Measurements from ENCODE around the gene TAF9B. TPM values are rescaled to one million over a fixed set of nuclear protein-coding genes. Genes with fewer than 3 reads are reported as not detected.
"Not testable (repeated sequence)": the region's sequence is repeated elsewhere in the genome, so short reads cannot be mapped to it uniquely, and the experiment has no call there.

Gene TAF9B
- polyA plus RNA-seq, 1 of the 3 experiments (the other 2 are of a cell fraction) = 11.6 TPM

DNA sequence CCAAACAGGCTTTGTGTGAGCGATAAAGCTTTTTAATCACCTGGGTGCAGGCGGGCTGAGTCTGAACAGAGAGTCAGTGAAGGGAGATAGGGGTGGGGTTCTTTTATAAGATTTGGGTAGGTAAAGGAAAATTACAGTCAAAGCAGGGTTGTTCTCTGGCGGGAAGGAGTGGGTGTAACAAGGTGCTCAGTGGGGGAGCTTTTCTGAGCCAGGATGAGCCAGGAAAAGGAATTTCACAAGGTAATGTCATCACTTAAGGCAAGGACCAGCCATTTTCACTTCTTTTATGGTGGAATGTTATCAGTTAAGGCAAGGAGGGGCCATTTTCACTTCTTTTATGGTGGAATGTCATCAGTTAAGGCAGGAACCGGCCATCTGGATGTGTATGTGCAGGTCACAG, 21.3 kb upstream of the TAF9B start:
- CTCF ChIA-PET; H3F3A ChIP-seq (replicated peaks; ENCODE audit: insufficient read depth): not testable (repeated sequence)

DNA sequence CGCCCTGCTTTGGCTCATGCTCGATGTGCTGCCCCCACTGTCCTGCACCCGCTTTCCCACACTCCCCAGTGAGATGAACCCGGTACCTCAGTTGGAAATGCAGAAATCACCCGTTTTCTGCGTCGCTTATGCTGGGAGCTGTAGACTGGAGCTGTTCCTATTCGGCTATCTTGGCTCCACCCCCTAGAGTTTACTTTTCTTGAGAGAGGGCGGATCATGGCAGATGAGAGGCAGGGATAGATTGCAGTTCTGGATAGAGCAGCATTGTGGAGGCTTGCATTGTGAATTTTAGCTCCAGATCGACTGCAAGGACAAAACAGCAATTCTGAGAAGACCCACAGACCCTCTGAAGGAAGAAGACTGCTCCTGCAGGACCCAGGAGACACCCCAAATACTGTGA, 18.4 kb upstream of the TAF9B start:
- H3K9me3 ChIP-seq; POLR2A ChIA-PET; CTCF ChIA-PET; H3K27ac ChIP-seq (ENCODE audit: low read depth in 2 of 2, low read length in 1 of 2); H3K4me1 ChIP-seq (ENCODE audit: control insufficient read depth in 1 of 2, insufficient read depth in 2 of 2, low read depth in 1 of 2, low read length in 1 of 2); H4K20me1 ChIP-seq (ENCODE audit: insufficient read depth); H2AFZ ChIP-seq (ENCODE audit: low read depth); DNase-seq; H3K36me3 ChIP-seq (replicated peaks in 1 of 2; ENCODE audit: control insufficient read depth in 1 of 2, insufficient read depth in 2 of 2, low read length in 1 of 2); H3K9me2 ChIP-seq; H3K4me3 ChIP-seq (ENCODE audit: low read depth in 2 of 2, low read length in 1 of 2); H3K27me3 ChIP-seq (ENCODE audit: insufficient read depth); H3K79me2 ChIP-seq (ENCODE audit: insufficient read depth); H3K9ac ChIP-seq; H3F3A ChIP-seq (replicated peaks; ENCODE audit: insufficient read depth); H3K4me2 ChIP-seq: not testable (repeated sequence)
- WGBS (ENCODE audit: low lambda C conversion rate) = 11% methylated on average over 7 of the region's 10 CpGs

More for the DNA sequence above, 21.3 kb upstream of the TAF9B start:
- H2AFZ ChIP-seq (ENCODE audit: low read depth); H3K27me3 ChIP-seq (ENCODE audit: insufficient read depth); DNase-seq; H3K9ac ChIP-seq; H3K9me3 ChIP-seq; H3K4me3 ChIP-seq (ENCODE audit: low read depth in 2 of 2, low read length in 1 of 2); H4K20me1 ChIP-seq (ENCODE audit: insufficient read depth); H3K9me2 ChIP-seq; H3K4me1 ChIP-seq (ENCODE audit: control insufficient read depth in 1 of 2, insufficient read depth in 2 of 2, low read depth in 1 of 2, low read length in 1 of 2); H3K27ac ChIP-seq (ENCODE audit: low read depth in 2 of 2, low read length in 1 of 2); POLR2A ChIA-PET; H3K4me2 ChIP-seq; H3K79me2 ChIP-seq (ENCODE audit: insufficient read depth); H3K36me3 ChIP-seq (replicated peaks in 1 of 2; ENCODE audit: control insufficient read depth in 1 of 2, insufficient read depth in 2 of 2, low read length in 1 of 2): not testable (repeated sequence)
- 31% methylated on average over 4 of the region's 4 CpGs for WGBS (ENCODE audit: low lambda C conversion rate)

DNA sequence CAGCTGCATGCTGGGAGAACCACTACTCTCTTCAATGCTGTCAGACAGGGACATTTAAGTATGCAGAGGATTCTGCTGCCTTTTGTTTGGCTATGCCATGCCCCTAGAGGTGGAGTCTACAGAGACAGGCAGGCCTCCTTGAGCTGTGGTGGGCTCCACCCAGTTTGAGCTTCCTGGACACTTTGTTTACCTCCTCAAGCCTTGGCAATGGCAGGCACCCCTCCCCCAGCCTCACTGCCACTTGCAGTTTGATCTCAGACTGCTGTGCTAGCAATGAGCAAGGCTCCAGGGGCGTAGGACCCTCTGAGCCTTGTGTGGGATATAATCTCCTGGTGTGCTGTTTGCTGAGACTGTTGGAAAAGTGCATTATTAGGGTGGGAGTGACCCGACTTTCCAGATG, 17.9 kb upstream of the TAF9B start:
- H3K4me2 ChIP-seq, POLR2A ChIA-PET: not testable (repeated sequence)

DNA sequence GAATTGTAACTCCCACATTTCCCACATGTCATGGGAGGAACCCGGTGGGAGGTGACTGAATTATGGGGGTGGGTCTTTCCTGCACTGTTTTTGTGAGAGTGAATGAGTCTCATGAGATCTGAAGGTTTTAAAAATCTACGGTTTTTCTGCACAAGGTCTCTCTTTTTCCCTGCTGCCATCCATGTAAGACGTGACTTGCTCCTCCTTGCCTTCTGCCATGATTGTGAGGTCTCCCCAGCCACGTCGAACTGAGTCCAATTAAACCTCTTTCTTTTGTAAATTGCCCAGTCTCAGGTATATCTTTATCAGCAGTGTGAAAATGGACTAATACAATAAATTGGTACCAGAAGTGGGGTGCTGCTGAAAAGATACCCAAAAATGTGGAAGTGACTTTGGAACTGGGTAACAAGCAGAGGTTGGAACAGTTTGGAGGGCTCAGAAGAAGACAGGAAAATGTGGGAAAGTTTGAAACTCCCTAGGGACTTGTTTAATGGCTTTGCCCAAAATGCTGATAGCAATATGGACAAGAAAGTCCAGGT, 7.6 kb upstream of the TAF9B start:
- POLR2A ChIA-PET; H3F3A ChIP-seq (replicated peaks; ENCODE audit: insufficient read depth); H4K20me1 ChIP-seq (ENCODE audit: insufficient read depth); H3K4me2 ChIP-seq; DNase-seq; H3K4me1 ChIP-seq (ENCODE audit: control insufficient read depth in 1 of 2, insufficient read depth in 2 of 2, low read depth in 1 of 2, low read length in 1 of 2); H3K27me3 ChIP-seq (ENCODE audit: insufficient read depth); CTCF ChIA-PET; H3K79me2 ChIP-seq (ENCODE audit: insufficient read depth); H3K36me3 ChIP-seq (replicated peaks in 1 of 2; ENCODE audit: control insufficient read depth in 1 of 2, insufficient read depth in 2 of 2, low read length in 1 of 2); H3K27ac ChIP-seq (ENCODE audit: low read depth in 2 of 2, low read length in 1 of 2); H3K9me2 ChIP-seq; H3K4me3 ChIP-seq (ENCODE audit: low read depth in 2 of 2, low read length in 1 of 2); H2AFZ ChIP-seq (ENCODE audit: low read depth); H3K9ac ChIP-seq; H3K9me3 ChIP-seq: not testable (repeated sequence)
- 22% methylated on average over 5 of the region's 5 CpGs for WGBS (ENCODE audit: low lambda C conversion rate)

More for the DNA sequence above, 17.9 kb upstream of the TAF9B start:
- H2AFZ ChIP-seq (ENCODE audit: low read depth); CTCF ChIA-PET; H3K36me3 ChIP-seq (replicated peaks in 1 of 2; ENCODE audit: control insufficient read depth in 1 of 2, insufficient read depth in 2 of 2, low read length in 1 of 2); H3K27me3 ChIP-seq (ENCODE audit: insufficient read depth); H4K20me1 ChIP-seq (ENCODE audit: insufficient read depth); H3K9me2 ChIP-seq; H3K27ac ChIP-seq (ENCODE audit: low read depth in 2 of 2, low read length in 1 of 2); H3K9me3 ChIP-seq; H3F3A ChIP-seq (replicated peaks; ENCODE audit: insufficient read depth); H3K9ac ChIP-seq; DNase-seq; H3K4me1 ChIP-seq (ENCODE audit: control insufficient read depth in 1 of 2, insufficient read depth in 2 of 2, low read depth in 1 of 2, low read length in 1 of 2); H3K4me3 ChIP-seq (ENCODE audit: low read depth in 2 of 2, low read length in 1 of 2); H3K79me2 ChIP-seq (ENCODE audit: insufficient read depth): not testable (repeated sequence)
- WGBS (ENCODE audit: low lambda C conversion rate) = 0% methylated on average over 1 of the region's 2 CpGs

All from SK-N-SH (cell line).